Right lobe of liver (tissue), 4 donors: ENCODE measurements around the gene PBXIP1.

Experiments
- CTCF ChIP-seq, 4 donors: fragments of 200-600 bp in 3 of 4; fragments of 450-650 bp in 1 of 4; IDR thresholded peaks; one replicate each; pipeline versions ENCODE4 v1.5.1 to v1.8.0; 2016 to 2022; ENCODE audit warnings: antibody characterized with exemption in 4 of 4, mild to moderate bottlenecking in 2 of 4
- POLR2A ChIP-seq: fragments of 450-650 bp; IDR thresholded peaks from one replicate; pipeline ENCODE4 v1.6.1; 2017; ENCODE audit warnings: antibody characterized with exemption, mild to moderate bottlenecking
- donor health status: DM: no; HTN: no; CAD: no.
- donor health status: DM: no; HTN: no; CAD: no.
- donor health status: DM: no; HTN: yes; CAD: no.

GRCh38 chr1:154990276-154990675 is 34.4 kb upstream of the PBXIP1 start:
- TF ChIP-seq CTCF (IDR thresholded peaks at IDR 0.05) (no peak), POLR2A (no peak)
